ENCODE results near the gene ATP8B3.

Gene ATP8B3

DNA sequence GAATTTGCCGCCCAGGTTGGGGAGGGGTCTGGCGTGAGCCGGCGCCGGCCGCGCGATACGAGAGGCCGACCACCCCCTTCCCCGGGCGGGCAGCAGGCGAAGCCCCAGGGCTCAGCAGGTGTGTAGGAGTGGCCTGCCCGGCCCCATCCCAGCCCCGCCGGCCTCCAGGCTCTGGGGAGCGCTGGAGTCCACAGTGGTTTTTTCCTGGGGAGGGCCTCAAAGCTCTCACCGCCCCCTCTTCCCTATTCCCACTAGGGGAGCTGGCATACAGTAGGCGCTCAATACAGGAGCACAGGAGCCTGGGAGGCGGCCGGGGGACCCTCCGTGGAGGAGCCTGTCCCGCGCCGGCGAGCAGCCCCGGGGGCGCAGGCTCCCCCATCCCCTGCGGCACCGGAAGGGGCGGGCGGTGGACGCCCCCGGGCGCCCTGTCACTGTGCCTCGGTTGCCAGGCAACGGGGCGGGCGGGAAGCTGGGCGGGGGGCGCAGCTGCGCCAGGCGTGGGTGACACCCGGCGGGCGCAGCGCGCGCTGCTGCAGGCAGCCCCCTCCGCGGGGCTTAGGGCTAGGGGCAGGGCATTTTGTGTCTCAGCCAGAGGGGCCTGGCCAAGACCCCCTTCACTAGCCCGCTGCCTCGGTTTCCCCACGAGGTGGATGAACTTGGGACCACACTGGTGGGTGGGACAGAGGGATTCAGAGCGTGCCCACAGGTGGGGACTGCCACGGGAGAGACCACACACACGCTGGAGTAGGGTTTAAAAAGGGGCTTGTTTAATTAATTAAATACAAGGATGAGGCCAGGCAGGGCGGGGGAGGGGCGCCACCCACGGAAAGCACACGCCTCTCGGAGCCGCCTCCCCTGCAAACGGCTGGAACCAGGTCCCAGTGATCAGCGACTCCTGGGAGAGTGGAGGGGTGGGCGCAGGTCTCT, 39.8 kb upstream of the ATP8B3 start:
- DNase-seq = no peak

DNA sequence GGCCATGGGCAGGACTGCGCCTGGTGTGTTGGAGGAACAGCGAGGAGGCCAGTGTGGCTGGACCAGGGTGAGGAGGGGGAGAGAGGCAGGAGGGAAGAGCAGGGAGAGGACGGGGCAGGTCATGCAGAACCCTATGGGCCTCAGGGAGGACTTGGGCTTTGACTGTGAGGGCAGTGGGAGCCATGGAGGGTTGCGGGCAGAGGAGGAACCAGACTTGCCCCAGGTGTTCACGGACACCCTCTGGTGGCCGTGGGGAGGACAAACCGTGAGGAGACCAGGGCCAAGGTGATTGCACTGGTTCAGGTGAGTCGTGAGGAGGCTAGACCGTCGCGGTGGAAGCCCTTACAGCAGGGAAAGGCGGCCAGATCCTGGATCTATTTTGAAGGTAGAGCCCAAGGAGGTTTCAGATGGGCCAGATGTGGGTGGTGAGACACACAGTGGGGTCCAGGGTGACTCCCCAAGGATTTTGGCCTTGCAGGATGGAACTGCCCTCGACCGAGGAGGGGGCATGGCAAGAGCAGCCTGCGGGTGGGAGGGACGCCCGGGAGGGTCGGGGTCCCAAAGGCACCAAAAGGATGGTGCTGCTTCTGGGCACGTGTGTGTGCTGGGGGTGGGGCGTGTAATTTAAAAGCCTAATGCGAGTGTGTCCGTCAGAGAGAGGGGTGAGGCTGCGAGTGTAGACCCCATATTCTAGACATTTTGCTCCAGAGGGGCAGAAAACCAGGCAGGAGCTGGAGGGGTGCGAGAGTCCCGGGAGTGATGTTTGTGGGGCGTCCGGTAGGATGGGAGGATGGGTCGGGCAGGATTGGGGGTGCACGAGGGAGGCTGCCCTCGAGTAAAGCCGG, 39.0 kb upstream of the ATP8B3 start:
- DNase-seq = no peak

DNA sequence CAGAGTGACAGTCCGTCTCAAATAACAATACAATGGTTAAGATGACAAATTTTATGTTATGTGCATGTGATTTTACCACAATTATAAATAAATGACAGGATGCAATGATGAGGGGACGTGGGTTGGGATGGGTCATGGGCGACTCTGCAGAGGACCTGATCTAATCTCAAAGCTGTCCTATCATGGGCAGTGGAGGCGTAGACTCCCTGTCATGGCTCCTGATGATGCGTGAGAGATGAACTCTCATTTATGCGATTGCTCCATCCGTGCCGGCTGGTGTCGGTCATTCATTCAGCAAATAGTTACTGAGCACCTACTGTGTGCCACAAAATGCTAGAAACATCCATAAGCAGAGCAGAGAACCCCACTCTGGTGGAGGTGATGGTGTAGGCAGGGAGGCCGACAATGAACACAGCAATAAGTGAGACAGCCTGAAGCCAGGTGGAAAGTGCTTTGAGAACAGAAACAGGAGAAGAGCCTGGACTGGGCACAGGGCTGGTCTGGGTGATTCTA, 37.9 kb upstream of the ATP8B3 start:
- no peak for DNase-seq

DNA sequence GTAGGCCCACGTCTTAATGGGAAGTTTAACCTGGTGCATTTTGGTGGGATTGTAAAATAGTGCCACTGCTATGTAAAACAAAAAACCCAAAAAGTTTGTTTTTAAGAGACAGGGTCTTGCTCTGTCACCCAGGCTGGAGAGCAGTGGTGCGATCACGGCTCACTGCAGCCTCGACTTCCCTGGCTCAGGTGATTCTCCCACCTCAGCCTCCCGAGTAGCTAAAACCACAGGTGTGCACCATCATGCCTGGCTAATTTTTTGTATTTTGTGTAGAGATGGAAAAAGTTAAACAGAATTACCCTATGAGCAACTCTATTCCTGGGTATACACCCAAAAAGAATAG, 37.0 kb upstream of the ATP8B3 start:
- no peak for DNase-seq

DNA sequence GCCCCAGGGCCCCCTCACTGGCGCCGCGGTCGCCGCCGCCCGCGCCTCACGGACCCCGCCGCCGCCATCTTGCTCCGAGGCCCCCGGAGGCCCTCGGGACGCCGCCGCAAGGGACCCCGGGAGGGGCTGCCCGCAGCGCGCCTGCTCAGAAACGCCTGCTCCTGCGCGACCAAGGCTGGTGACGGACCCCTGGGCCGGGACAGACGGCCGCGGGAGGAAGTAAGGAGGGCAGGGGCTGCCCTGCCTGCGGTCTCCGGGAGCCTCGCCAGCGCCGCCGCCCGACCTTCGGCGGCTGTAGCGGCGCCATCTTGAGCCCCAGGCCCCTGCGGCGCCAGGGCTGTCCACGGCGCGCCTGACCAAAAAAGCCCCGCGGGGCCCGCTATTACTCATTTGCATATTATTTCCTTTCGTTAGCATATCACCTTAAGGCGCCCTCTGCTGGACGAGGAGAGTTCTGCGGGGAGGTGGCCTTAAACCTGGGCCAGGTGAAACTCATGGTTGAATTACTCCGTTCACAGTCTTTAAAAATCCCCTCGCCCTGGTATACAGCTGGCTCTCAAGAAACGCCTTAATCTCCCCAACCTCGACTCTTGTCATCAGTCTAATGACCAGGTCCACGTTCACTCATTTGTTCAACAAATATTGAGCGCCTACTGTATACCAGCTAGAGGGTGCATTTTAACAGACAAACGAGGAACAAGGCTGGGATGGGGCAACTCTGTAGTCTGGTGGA, 36.5 kb upstream of the ATP8B3 start, which contains the start of gene REXO1:
Gene REXO1 (minus strand): TSS at position 85 of the 733 bp plus-strand sequence. CDS start 125 bp downstream, outside the sequence.
- peak; percentile 94 for DNase-seq

DNA sequence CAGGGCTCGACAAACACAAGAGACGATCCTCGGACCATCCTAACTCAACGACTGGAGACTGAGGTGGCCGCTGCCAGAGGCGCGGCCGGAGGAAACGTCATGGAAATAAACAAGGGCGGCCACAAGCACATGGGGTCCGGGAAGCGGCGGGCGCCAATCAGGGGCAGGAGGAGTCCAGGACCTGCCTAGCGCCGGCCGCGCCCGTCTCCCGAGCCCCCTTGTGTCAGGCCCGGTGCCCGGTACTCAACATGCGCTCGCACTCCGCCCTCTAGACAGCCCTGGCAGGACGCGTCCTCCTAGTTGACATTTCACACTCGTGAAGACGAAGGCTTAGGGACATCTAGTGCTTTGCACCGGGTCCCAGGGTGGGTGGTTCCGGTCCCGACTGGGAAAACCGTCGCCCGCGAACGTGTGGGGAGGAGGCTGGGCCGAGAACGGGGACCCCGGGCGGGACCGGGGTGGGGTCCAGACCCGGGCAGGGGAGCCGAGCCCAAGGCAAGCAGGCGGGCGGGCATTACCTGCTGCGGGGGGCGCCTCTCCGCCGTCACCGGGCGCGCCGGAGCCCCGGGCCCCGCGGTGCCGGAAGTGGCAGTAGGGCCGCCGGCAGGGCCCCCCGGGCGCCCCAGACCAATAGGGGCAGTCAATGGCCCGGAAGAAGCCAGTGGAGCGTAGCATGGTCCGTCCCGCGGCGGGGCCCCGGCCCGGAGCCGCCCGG, 35.8 kb upstream of the ATP8B3 start:
- DNase-seq = peak; percentile 5

DNA sequence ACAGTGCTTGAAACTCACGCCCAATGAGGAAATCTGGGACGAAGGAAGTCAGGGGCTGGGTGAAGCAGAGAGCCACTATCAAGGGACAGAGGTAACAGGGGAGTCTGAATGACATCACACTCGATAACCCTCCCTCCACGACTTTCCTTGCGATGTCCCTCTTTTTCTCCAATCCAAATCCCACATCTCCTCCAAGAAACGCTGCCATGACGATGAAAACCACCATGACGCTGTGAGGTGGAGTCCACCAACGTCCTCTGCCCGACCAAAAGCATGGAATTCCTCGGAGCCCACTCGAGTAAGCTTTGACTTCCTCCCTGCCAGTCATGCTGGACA, 35.2 kb upstream of the ATP8B3 start:
- DNase-seq = no peak

DNA sequence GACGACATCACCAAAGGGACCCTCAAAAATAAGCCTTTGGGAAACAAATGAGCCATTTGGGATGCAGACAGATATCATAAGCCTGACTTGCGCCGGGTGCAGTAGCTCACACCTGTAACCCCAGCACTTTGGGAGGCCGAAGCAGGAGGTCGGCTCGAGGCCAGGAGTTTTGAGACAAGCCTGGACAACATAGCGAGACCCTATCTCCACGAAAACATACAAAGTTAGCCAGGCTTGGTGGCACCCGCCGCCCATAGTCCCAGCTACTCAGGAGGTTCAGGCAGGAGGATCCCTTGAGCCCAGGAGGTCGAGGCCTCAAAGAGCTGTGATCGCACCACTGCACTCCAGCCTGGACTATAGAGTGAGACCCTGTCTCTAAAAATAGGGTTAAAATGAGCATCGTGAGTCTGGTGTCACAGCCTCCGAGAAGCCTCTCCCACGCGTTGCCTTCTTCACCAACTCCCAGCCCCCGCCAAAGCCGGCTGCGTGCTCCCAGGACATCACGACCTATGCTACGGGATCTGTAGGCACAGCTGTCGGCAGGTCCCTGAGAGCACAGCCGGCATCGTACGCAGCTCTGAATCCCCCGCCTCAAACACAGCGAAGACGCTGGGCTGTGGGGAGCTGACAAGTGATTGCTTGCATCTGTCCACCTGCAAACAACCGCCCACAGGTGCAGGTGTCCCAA, 34.6 kb upstream of the ATP8B3 start:
- no peak for DNase-seq

DNA sequence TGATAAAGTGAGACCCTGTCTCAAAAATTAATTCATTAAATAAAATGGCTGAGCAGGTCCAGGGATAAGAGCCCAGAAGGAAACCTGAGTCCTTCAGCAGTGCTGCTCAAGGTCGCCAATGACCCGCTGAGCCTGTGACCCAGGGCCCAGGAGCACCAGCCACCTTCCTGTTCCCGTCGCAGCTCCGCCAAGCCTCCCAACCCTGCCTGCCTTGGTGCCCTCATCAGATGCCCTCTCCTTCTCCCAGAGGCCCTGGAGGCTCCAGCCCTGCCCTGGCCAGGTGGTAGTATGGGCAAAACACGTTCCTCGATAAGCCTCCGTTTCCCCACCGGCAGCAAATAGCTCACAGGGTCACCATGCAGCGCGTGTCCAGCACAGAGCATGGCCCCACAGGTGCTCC, 33.6 kb upstream of the ATP8B3 start:
- no peak for DNase-seq

DNA sequence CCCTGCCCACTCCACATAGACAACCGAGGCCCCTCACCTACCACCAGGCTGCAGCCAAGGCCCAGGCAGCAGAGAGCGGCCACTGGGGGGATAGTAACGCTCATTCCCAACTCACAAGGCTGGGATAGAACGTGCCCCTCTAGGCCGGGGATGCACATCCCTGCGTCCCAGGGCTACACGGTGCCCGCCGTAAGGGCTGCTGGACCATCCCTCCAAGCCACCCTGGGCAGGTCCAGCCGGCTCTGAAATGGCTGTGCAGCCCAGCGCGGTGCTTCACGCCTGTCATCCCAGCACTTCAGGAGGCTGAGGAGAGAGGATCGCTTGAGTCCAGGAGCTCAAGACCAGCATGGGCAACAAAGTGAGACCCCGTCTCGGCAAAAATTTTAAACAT, 33.0 kb upstream of the ATP8B3 start:
- DNase-seq = no peak

DNA sequence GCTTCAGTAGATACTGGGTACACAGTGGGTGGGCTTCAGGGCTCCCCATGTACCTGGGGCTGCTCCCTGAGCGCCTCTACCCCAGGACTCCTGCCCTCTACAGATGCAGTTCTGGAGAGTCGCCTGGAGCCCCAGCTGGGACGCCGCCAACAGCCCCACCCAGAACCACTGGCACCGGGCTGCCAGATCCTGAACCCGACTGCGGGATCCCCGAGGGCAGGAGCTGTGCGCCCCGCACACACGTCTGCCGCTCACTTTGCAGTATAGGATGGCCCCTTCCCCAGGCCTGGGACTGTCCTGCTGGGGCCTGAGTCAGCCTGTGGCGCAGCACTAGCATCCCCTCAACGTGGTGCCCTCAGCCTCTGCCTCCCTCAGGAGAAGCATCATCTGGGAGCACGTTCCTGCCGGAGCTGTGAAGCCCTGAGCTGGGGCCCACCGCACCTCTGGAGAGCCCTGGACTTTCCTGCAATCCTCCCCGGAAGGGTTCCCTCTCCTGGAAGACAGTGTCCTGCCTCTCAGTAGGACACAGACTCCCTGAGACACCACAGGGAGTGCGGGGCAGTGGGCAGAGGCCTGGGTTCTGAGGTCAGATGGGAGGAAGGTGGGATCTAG, 32.5 kb upstream of the ATP8B3 start:
- no peak for DNase-seq

DNA sequence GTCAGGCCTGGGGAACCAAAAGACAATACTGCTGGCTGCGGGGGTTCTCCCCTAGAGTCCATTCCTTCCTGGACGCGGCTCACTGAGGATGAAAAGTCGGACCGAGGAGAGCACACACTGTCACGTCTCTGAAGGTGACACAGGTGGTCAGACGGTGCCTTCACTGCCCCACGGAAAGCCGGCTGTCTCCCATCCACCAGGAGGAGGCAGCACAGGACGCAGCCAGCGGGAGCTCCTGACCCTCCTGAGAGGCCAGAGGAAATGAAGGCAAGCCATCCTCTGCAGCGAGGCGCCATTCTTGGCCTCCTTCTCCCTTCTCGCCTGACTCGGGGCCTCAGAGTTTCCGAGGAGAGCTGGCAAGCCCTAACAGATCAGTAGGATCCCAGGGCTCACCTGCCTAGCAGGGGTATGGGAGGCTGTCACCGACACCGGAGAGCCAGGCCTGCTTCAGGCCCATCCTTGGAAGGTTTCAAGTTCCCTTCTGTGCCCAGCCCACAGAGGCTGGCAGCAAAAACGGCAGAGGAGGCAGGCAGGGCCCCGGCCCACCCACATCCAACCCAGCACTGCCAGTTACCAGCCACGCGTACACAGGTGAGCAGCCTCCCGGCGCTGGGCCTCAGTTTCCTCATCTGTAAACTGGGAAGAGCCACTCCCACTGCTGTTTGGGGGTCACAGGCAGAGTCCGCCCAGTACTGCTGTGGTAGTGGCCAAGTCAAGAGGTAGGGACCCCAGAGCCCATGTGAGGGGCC, 31.7 kb upstream of the ATP8B3 start:
- DNase-seq = no peak

DNA sequence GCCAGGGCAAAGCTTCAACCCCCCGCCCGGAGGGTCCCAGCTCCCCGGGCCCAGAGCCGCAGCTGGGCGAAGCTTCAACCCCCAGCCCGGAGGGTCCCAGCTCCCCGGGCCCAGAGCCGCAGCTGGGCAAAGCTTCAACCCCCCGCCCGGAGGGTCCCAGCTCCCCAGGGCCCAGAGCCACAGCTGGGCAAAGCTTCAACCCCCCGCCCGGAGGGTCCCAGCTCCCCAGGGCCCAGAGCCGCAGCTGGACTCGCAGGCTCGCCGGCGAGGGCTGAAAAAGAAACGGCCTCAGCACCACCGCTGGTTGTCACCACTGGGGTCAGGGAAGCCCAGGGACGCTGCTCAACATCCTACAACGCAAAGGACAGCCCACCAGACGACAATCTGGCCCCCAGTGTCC, 31.0 kb upstream of the ATP8B3 start:
- DNase-seq = no peak

DNA sequence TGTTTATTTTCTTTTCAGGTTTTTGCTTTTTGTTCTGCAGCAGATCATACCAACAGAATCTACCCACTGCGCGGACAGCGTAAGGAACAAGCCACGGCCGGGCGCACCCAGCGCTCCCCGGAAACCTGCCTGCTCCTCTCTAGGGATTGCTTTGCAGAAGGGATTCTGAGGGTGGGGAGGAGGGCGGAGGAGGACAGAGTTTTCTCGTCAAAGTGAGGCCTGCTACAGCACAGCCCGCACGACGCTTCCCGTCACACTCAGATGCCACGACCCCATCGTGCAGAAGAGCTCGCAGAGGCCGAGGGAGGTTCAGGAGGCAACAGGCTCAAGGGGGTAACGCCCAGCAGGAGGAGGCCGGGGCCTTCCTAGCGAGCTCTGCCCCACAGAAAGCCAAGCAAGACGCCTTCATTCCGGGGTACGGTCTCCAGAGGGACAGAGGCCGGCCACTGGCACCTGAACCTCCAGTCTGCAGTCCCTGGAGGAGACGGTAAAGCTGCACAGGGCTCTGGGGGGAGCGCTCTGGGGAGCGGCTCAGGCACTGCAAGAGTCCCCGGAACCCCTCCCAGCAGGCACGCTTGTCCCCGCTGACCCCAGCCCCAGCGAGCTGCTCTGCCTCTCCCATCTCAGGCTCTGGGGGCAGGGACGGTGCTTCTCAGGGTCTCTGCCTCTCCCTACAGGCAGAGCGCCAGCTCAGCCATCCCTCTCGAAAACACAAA, 29.3 kb upstream of the ATP8B3 start:
- no peak for DNase-seq

DNA sequence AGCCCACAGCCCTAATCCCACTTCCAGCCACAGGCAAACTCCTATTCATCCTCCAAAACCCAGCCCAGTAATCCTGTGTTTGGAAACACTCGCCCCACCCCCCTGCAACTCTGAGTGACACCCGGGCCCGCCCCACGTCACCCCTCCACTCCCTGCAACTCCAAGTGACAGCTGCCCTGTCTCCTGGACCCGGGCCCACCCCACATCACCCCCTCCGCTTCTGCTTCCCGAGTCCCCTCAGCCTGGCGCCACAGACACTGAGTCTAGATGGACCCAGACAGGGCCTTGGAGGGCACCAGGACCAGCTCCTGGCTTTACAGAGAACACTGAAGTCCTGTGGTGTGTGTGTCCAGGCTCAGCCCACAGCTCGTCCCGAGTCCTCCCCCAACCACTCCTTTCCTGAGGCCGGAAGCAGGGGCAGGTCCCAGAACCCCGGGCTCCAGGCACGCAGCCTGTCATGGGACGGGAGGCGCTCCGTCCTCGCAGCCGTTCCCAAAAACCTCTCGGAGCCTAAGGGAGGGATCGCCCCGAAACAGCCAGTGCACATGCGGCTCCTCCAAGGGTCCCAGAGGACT, 28.6 kb upstream of the ATP8B3 start:
- DNase-seq = no peak

DNA sequence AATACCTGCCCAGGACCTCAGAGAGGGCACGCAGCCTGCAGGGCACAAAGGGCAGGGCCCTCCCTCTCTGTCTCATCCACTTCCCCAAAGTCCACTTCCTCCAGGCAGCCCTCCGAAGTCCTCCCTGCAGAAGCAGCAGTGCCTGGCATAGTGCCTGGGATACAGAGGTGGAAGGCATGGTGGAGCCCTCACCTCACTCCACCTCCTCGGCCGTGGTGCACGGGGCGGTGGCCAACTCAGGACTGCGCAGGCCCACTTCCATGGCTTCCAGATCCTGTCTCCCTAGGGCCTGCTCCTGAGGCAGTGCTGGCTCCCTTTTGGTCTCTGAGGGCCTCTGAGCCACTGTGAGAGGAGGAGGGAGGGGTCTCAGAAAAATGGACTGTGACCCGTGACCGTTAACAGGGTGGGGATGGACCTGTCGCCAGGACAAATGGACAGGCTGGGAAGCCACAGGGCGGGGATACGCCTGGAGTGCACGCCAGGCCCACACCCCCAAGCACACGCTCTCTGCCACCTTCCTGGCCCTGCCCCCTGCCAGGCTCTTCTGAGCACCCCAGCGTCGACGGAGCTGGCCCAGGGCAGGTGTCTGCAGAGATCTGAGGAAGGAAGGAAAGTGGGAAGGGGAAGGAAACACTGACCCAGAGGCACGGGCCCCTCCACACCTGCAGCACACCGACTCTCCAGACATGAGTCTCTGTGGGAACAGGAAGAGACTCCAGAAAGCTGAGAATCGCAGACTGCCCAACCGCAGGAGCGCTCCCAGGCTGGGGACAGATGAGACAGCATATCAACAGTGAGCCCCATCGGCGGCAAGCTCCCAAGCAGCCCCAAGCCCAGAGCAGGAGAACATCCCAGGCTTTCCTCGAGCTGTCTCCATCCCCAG, 27.8 kb upstream of the ATP8B3 start:
- no peak for DNase-seq

DNA sequence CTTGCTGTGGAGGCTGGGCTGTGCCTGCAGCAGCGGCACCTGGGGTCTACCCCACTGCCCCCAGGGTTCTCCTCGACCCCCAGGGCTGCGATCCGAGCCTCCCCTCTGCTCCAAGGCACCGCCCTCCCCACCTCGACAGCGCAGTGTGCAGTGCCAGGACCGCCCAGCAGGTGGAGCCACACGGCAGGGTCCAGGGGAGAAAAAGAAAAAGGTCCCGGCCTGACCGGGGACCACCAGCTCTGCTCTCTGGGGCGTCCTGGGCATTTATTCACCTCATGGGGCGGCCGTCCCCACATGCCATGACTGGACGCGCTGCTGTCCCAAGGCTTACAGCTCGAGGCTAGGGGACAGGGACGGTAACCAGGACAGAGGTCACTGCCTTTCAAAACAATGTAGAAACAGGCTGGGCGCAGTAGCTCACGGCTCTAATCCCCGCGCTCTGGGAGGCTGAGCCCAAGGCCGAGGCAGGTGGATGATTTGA, 25.6 kb upstream of the ATP8B3 start:
- no peak for DNase-seq

DNA sequence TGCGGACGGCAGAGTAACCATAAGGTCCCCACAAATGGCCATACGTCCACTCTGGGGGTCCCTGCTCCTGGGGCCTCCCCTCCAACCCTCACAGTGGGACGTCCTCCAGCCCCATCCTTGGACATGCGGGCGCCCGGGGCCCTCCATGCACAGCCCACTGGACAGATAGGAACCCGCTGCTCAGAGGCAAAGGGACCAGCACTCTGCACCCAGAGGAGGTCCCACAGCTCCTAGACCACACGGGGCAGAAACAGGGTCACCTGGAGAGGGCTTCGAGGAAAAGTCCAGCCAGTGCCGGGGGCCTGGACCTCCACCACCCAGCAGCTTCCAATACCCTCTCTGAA, 25.1 kb upstream of the ATP8B3 start:
- no peak for DNase-seq
